ENCODE results near the gene C1orf185. TPM values are rescaled to one million over a fixed set of nuclear protein-coding genes. Genes with fewer than 3 reads are reported as not detected.
"Not testable (repeated sequence)": the region's sequence is repeated elsewhere in the genome, so short reads cannot be mapped to it uniquely, and the experiment has no call there.

The C1orf185 gene
- total RNA-seq, 1 donor from 2014 or later: not detected

GRCh38 chr1:51131185-51131584, 29.2 kb downstream of the C1orf185 start:
- no peak for DNase-seq (ENCODE audit: low spot score in 2 of 2)
- no peak for FAIRE-seq

GRCh38 chr1:51133045-51133444, 31.0 kb downstream of the C1orf185 start:
- FAIRE-seq (no peak), DNase-seq (ENCODE audit: low spot score in 2 of 2) (no peak)

- FAIRE-seq; DNase-seq (ENCODE audit: low spot score in 2 of 2): not testable (repeated sequence)
These were observed 35.7 kb downstream of the C1orf185 start for GRCh38 chr1:51137696-51138095.

- DNase-seq (ENCODE audit: low spot score in 2 of 2) (no peak), FAIRE-seq (no peak)
These were observed 37.4 kb downstream of the C1orf185 start for GRCh38 chr1:51139474-51139873.

- DNase-seq (ENCODE audit: low spot score in 2 of 2) (no peak), FAIRE-seq (no peak)
These were observed 45.4 kb downstream of the C1orf185 start for GRCh38 chr1:51147394-51147793.

GRCh38 chr1:51154776-51155175, 52.7 kb downstream of the C1orf185 start:
- no peak for DNase-seq (ENCODE audit: low spot score in 2 of 2)
- FAIRE-seq: no peak

GRCh38 chr1:51156752-51157151, 54.7 kb downstream of the C1orf185 start:
- DNase-seq (ENCODE audit: low spot score in 2 of 2) (no peak), FAIRE-seq (no peak)

GRCh38 chr1:51157395-51157794, 55.4 kb downstream of the C1orf185 start:
- no peak for FAIRE-seq
- DNase-seq (ENCODE audit: low spot score in 2 of 2): no peak

- FAIRE-seq: no peak
- DNase-seq (ENCODE audit: low spot score in 2 of 2): no peak
These were observed 56.2 kb downstream of the C1orf185 start for GRCh38 chr1:51158263-51158662.

- not testable (repeated sequence) for DNase-seq (ENCODE audit: low spot score in 2 of 2); FAIRE-seq
These were observed 60.5 kb downstream of the C1orf185 start for GRCh38 chr1:51162560-51162959.

GRCh38 chr1:51165540-51165939, 63.5 kb downstream of the C1orf185 start:
- DNase-seq (ENCODE audit: low spot score in 2 of 2): no peak
- no peak for FAIRE-seq

GRCh38 chr1:51168266-51168845, 66.3 kb downstream of the C1orf185 start:
- FAIRE-seq (no peak), DNase-seq (ENCODE audit: low spot score in 2 of 2) (no peak)

- FAIRE-seq: no peak
- DNase-seq (ENCODE audit: low spot score in 2 of 2): no peak
These were observed 66.9 kb downstream of the C1orf185 start for GRCh38 chr1:51168936-51169335.

- FAIRE-seq: no peak
These were observed 68.3 kb downstream of the C1orf185 start for GRCh38 chr1:51170342-51170741.

GRCh38 chr1:51172811-51173210, 70.8 kb downstream of the C1orf185 start:
- no peak for DNase-seq (ENCODE audit: low spot score in 2 of 2)
- FAIRE-seq: no peak

More at GRCh38 chr1:51170342-51170741, 68.3 kb downstream of the C1orf185 start:
- no peak for DNase-seq (ENCODE audit: low spot score in 2 of 2)

- DNase-seq (ENCODE audit: low spot score in 2 of 2) (no peak), FAIRE-seq (no peak)
These were observed 73.2 kb downstream of the C1orf185 start for GRCh38 chr1:51175278-51175677.

- FAIRE-seq; DNase-seq (ENCODE audit: low spot score in 2 of 2): not testable (repeated sequence)
These were observed 76.0 kb downstream of the C1orf185 start for GRCh38 chr1:51177988-51178387.

- FAIRE-seq (no peak), DNase-seq (ENCODE audit: low spot score in 2 of 2) (no peak)
These were observed 86.2 kb downstream of the C1orf185 start for GRCh38 chr1:51188230-51188629.

- FAIRE-seq: peak; percentile 80
- peak; percentile 29 to 64 for DNase-seq (ENCODE audit: low spot score in 2 of 2)
These were observed 87.5 kb downstream of the C1orf185 start for GRCh38 chr1:51189421-51190073.

- DNase-seq (ENCODE audit: low spot score in 2 of 2) (no peak), FAIRE-seq (no peak)
These were observed 88.9 kb downstream of the C1orf185 start for GRCh38 chr1:51190961-51191360.

GRCh38 chr1:51192213-51192843, 90.3 kb downstream of the C1orf185 start:
- FAIRE-seq: peak; percentile 71
- peak in 1 of 2 donors; percentile 37 for DNase-seq (ENCODE audit: low spot score in 2 of 2)

- FAIRE-seq (no peak), DNase-seq (ENCODE audit: low spot score in 2 of 2) (no peak)
These were observed 91.5 kb downstream of the C1orf185 start for GRCh38 chr1:51193564-51193963.
